GM12865 (cell line): ENCODE measurements around the gene ADCY1.

Source experiments
- DNase-seq: peaks from one replicate; pipeline ENCODE4 v3.0.0; 2010; ENCODE audit warnings: low read depth
- H3K4me3 ChIP-seq: 2 replicates; pipeline ENCODE4 v1.5.1; 2011; ENCODE audit warnings: mild to moderate bottlenecking, low read depth, low read length, control low read depth
- CTCF ChIP-seq: IDR thresholded peaks from 2 replicates; pipeline ENCODE4 v1.5.1; 2011; ENCODE audit warnings: low read length, control low read depth, low read depth, inconsistent platforms; ENCODE audit not compliant: insufficient read depth; ENCODE audit errors: missing control alignments

ADCY1 gene

GRCh38 chr7:45662018-45662417 is 87.8 kb downstream of the ADCY1 start:
- no peak overlapping the region for H3K4me3 ChIP-seq
- no peak for DNase-seq
- no peak for TF ChIP-seq CTCF

DNA sequence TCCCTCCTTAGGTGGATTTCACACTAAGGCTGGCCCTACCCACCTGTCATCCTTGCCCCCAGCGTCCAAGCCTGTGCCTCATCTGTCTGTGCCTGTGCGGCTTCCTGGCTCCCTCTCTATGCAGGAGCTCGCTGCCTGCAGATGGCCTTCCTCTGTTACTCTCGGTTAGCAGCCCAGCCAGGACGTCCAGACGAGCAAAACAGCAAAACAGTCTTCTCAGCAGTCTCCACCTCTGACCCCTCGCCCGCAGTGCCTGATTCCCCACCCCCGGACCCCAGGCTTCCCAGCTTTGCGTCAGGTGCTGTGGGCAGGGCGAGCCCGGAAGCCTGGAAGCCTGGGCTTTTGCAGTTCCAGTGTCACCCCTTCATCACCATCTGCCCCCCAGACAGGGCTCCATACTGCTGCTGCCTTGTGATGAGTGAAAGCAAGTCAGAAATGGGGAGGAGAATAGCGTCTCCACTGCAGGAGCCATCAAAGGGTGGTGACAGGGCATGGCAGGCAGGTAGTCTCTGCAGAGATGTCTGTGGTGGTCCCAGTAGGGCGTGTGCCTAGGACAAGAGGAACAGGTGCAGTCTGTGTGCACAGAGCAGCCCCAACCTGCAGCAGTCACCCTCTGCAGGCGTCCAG is 88.5 kb downstream of the ADCY1 start:
- H3K4me3 ChIP-seq = no peak overlapping the region
- no peak for DNase-seq
- no peak for TF ChIP-seq CTCF

DNA sequence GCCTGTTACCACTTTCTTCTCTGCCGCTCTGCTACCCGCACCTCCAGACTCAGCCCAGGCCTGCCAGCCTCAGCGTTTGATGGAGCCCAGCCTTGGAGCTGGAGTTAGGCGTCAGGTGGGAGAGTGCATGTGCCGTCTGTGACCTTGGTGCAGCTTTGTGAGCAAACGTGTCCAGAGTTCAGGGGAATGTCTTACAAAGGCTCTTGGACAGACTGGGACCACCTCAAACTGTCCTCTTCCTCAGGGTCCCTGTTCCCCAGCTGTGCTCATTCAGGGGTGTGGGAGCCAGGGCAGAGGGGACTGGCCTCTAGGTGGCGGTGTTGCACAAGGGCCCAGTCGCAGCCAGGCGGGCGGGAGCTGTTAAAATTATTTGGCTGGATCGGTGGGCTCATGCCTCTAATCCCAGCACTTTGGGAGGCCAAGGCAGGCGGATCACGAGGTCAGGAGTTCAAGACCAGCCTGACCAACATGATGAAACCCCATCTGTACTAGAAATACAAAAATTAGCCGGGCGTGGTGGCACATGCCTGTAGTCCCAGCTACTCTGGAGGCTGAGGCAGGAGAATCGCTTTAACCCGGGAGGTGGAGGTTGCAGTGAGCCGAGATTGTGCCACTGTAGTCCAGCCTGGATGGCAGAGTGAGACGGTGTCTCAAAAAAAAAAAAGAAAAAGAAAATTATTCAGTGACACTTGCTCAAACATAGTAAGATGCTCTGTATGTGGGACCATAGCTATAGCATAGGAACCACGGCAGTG is 89.2 kb downstream of the ADCY1 start:
- H3K4me3 ChIP-seq = no peak overlapping the region
- no peak for DNase-seq
- TF ChIP-seq CTCF = peak; percentile 46

- no peak for DNase-seq
- H3K4me3 ChIP-seq = no peak overlapping the region
- TF ChIP-seq CTCF = no peak
Measured at GRCh38 chr7:45663965-45664633, 89.9 kb downstream of the ADCY1 start.

GRCh38 chr7:45665172-45665571 is 91.0 kb downstream of the ADCY1 start:
- H3K4me3 ChIP-seq = no peak overlapping the region
- no peak for DNase-seq
- TF ChIP-seq CTCF = no peak

GRCh38 chr7:45670227-45670626 is 96.1 kb downstream of the ADCY1 start:
- no peak for TF ChIP-seq CTCF
- no peak overlapping the region for H3K4me3 ChIP-seq
- no peak for DNase-seq
